ENCODE measurements around the gene MATCAP1.

DNA sequence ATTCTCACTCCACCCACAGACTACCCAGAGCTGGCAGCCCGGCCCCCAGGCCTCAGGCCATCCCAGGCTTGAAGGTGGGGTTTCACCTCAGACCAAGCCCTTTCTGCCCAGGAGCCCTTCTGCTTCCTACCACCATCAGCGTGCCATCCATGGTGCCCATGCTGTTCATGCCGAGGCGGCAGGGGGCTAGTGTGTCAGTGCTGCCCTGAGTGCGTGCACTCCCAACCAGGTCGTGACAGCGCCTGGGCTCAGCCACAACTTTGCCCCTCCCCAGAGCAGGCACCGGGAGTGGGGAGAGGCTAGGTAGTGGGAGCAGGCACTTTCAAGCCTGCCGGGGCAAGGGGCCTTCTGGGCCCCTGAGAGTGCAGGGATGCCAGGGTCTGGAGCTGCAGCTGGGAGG lies 41.4 kb downstream of the MATCAP1 start:
- TF ChIP-seq, protein P1, sequence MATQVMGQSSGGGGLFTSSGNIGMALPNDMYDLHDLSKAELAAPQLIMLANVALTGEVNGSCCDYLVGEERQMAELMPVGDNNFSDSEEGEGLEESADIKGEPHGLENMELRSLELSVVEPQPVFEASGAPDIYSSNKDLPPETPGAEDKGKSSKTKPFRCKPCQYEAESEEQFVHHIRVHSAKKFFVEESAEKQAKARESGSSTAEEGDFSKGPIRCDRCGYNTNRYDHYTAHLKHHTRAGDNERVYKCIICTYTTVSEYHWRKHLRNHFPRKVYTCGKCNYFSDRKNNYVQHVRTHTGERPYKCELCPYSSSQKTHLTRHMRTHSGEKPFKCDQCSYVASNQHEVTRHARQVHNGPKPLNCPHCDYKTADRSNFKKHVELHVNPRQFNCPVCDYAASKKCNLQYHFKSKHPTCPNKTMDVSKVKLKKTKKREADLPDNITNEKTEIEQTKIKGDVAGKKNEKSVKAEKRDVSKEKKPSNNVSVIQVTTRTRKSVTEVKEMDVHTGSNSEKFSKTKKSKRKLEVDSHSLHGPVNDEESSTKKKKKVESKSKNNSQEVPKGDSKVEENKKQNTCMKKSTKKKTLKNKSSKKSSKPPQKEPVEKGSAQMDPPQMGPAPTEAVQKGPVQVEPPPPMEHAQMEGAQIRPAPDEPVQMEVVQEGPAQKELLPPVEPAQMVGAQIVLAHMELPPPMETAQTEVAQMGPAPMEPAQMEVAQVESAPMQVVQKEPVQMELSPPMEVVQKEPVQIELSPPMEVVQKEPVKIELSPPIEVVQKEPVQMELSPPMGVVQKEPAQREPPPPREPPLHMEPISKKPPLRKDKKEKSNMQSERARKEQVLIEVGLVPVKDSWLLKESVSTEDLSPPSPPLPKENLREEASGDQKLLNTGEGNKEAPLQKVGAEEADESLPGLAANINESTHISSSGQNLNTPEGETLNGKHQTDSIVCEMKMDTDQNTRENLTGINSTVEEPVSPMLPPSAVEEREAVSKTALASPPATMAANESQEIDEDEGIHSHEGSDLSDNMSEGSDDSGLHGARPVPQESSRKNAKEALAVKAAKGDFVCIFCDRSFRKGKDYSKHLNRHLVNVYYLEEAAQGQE (IDR thresholded peaks at IDR 0.05), result no peak
- TF ChIP-seq CTCF (IDR thresholded peaks at IDR 0.05; ENCODE audit: low read depth, low read length, missing input control), result no peak
- TF ChIP-seq TAF1 (conservative IDR thresholded peaks at IDR 0.05), result no peak
- no peak for TF ChIP-seq SP1 (IDR thresholded peaks at IDR 0.05)
- TF ChIP-seq, protein P2, sequence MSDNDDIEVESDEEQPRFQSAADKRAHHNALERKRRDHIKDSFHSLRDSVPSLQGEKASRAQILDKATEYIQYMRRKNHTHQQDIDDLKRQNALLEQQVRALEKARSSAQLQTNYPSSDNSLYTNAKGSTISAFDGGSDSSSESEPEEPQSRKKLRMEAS (IDR thresholded peaks at IDR 0.05), result no peak
- TF ChIP-seq RXRA (IDR thresholded peaks at IDR 0.05), result no peak
- no peak for TF ChIP-seq RAD21 (IDR thresholded peaks at IDR 0.05)
- no peak for TF ChIP-seq GABPA (IDR thresholded peaks at IDR 0.05 in 1 of 2, conservative IDR thresholded peaks at IDR 0.05 in 1 of 2)

Measured in liver (tissue), 3 donors.